Stimulated activated CD8-positive, alpha-beta memory T cell treated with anti-CD3 and anti-CD28 coated beads, Interleukin-7, amount 100 ng/mL, for 4 hours (primary cell): Measurements from ENCODE around the gene COPE.
"Not testable (repeated sequence)": the region's sequence is repeated elsewhere in the genome, so short reads cannot be mapped to it uniquely, and the experiment has no call there.

Experiments used
- DNase-seq, 2 donors: peaks; one replicate each; pipeline ENCODE4 v3.0.0-alpha.2; 2020; ENCODE audit warnings: low read depth in 2 of 2

The COPE gene

DNA sequence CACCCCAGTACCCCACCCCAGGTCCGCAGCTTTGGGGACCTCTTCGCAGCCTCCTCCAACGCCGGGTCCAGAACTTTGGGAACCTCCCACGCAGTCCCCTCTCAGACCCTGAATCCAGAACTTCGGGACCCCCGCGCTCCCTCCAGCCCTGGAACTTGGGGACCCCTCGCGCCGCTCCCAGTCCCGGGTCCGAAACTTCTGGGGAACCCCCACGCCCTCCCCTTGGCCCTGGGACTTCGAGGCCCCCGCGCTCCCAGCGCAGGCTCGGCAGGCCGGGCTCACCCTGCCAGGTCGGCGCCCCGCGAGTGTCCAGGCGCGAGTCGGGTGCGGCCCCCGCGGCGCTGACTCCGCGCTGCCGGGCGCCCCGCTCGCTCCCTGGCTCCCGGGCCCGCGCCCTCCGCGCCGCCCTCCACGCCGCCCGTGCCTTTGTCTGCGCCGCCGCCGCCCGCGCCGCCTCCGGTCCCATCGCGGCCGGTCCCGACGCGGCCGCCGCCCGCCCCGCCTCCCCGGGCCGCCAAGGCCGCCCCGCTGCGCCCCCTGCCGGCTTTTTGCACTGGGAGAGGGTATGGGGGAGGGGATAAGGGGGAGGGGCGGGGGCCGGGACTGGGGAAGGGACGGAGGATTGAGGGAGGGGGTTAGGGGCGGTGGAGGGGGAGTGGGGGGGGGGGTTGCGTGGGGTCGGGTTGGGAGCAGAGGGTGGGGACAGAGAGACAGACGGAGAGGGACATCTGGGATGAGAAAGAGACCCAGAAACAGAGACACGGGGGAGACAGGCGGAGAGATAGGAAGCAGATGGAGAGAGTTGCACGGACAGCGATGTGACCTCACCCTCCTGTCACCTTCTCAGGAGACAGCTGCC, 21.8 kb upstream of the COPE start, which contains the start of gene HOMER3:
Gene HOMER3 (minus strand): TSS at position 449 of the 859 bp plus-strand sequence. CDS start 2,235 bp downstream, outside the sequence.
- DNase-seq, result peak; percentile 36 to 57

DNA sequence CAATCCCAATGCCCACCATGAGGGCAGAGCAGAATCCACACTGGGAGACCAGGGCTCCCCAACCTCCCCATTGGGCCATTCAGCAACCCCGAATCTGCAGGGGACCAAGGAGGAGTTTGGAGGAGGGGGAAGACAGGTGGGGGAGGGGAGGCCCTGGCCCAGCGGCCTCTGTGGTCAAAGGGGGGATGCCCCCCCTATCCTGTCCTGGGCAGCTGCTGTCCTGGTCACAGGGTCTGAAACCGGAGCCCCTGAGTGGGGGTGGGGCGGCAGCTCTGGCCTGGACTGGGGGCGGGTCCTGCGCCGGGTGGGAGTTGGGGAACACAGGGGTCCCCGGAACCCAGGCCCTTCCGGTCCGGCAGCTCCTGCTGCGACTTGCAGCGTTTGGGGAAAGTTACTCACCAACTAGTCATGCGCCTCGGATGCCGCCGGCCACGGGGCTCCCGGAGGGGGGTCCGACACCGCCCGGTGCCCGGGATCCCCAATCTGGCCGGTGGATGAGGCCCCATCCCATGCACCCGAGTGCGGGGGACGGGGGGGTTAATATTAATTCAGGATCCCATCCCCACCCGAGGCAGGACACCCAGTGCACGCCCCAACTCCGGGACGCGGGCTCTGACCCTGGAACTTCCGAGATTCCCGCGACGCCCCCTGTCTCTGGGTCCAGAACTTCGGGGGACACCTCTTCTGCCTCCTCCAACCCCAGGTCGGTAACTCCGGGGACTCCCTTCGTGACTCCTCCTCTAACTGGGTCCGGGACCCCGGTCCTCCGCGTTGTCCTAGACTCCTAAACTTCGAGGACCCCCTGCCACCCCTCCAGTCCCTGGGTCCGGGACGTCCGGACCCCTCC, 21.0 kb upstream of the COPE start:
- no peak for DNase-seq

- no peak for DNase-seq
Observed at GRCh38 chr19:18939163-18939562, 20.0 kb upstream of the COPE start.

DNA sequence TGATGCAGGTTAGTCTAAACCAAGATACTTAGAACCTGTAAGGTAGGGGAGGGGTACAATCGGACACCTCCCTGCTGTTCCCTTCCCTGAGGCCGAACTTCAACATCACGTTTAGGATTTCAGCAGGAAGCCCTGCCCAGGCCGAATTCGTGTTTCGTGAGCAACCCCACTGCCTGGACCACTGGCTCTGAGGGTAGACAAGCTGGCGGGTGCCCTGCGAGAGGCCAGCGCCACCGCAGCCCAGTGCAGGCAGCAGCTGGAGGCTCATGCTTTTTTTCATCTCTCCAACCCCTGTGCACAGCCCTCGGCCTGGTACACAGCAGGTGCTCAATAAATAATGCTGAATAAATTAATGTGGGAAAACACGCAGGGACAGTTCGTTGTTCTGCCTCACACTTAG, 14.1 kb upstream of the COPE start:
- no peak for DNase-seq

GRCh38 chr19:18932216-18932841, 13.1 kb upstream of the COPE start:
- peak; percentile 58 to 69 for DNase-seq

DNA sequence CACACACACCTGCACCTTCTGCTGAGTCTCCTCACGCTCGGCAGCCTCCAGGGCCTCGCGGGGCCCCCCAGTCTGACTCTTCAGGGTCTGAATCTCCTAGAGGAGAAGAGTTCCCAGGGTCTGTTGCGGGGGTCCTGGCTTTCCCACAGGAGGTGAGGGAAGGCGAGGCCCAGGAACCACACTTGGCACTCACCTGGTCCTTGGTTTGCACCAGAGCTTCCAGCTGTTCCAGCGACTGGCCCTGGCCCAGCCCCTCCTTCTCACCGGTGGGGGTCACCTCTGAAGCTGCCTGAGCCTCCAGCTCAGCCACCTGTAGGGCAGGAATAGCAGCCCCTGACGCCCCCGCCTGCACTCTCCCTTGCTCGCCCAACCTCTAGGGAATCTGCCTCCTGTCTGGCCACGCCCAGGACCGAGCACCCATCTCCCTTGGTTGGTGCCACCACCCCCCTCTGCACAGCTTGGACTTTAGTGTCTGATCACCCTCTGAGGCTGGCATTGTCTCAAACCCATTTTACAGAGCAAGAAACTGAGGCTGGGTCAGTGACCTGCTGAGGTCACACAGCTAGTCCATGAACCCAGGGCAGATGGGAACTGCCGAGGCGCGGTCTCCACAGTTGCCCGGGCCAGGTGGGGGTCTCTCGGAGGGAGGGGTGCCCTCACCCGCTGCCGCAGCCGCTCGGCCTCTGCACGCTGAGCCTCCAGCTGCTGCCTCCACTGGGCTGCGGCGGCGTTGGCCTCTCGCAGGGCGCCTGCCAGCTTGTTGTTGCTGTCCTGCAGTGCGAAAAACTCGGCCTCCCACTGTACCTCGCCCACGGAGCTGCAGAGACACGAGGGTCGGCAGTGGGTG, 12.4 kb upstream of the COPE start:
- DNase-seq, result no peak

- DNase-seq, result no peak
Observed at GRCh38 chr19:18929311-18929710, 10.1 kb upstream of the COPE start.

DNA sequence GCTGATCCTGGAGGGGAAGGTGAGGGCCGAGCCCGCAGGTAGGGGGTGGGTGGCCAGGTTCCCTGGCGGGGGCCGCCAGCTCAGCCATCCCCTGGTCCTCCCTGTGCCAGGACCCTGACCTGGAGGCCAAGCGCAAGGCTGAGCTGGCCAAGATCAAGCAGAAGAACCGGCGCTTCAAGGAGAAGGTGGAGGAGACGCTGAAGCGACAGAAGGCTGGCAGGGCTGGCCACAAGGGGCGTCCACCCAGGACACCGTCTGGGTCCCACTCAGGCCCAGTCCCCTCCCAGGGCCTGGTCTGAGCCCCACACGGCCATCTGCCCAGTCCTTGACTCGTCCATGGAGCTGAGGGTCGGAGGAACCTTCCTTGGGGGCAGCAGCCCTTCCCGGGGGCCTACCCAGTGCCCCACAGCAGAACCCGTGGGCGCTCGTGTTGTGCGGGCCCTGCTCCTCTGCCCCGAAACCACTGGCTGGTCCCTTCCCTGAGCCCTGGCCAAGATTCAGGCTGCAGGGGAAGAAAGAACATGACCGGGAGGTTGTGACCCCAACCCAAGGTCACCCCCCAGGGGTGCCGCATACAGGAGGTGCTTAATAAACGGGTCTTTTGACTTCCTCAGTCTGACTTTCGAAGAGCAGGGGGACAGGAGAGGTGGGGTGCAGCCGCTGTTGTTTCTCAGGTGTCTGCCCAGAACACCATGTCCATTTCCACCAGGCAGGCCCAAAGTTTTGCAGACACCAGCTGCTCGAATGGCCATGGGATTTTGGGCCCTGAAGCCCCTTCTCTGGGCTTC, 9.0 kb upstream of the COPE start:
- no peak for DNase-seq

DNA sequence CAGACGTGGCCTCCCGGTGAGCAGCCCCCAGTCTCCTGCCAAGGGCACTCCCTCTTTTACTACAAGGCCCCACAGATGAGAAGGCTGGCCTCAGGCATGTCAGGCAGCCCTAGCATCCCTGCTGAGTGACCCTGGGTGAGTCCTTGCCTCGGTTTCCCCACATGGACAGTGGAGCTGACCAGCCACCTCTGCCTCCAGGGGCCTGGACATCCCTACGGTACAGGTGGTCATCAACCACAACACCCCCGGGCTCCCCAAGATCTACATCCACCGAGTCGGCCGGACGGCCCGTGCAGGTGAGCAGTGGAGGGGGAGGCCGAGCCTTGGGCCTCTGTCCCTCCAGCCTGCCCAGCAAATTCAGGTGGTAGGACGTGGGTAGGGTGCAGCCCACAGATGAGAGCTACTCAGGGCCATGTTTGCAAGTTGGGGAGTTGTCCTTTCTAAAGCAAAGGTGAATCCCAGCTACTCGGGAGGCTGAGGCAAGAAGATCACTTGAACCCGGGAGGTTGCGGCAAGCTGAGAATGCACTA, 5.6 kb upstream of the COPE start:
- no peak for DNase-seq

GRCh38 chr19:18922228-18922985, 3.2 kb upstream of the COPE start:
- no peak for DNase-seq

DNA sequence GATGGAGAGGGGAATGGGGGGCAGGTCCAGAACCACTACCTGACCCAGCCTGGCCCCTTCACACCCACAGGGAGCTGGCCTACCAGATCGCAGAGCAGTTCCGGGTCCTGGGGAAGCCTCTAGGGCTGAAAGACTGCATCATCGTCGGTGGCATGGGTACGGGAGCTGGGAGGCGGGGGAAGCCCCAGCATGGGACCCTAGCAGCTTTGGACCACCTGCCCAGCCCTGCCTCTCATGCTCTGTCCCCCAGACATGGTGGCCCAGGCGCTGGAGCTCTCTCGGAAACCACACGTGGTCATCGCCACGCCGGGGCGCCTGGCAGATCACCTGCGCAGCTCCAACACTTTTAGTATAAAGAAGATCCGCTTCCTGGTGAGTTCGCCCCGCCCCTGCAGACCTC, 2.4 kb upstream of the COPE start:
- DNase-seq, result no peak

GRCh38 chr19:18920400-18920799, 1.2 kb upstream of the COPE start:
- no peak for DNase-seq

DNA sequence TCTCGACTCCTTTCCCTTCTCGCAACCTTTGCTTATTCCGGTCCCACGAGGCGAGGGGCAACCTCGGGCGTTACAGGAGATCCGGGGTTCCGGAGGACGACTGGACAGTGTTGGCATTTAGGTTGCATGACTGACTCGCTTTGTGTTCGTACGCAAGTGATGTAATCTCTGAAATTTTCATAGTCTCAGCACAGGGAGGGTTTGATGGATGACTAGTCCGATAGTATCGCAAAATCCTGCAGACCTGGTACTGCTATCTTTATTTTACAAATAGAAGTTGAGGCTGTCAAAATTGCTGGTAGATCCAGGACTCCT, 670 bp upstream of the COPE start:
- DNase-seq, result no peak

GRCh38 chr19:18917593-18917992, 1.6 kb downstream of the COPE start:
- DNase-seq, result not testable (repeated sequence)

DNA sequence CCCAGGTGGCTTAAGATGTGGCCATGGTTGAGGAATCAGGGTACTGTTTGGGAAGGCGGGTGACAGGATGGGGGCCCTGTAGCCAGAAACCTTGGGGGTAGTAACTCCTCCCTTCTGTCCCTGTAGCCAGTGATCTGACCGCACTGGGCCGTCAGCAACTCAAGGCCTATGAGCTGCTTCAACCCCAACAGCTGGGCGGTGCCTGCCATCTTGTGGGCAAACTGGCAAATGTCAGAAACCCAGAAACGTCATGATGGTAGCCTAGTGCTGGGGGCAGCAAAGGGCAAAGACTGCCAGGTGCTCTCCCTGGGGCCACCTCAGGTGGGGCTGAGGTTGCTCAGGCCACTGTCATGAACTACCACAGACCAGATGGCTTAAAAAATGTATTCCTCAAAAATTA, 3.5 kb downstream of the COPE start:
- no peak for DNase-seq

GRCh38 chr19:18913466-18913865, 5.7 kb downstream of the COPE start:
- no peak for DNase-seq

GRCh38 chr19:18912933-18913332, 6.3 kb downstream of the COPE start:
- DNase-seq, result no peak

GRCh38 chr19:18910801-18911436, 8.3 kb downstream of the COPE start:
- DNase-seq, result no peak

DNA sequence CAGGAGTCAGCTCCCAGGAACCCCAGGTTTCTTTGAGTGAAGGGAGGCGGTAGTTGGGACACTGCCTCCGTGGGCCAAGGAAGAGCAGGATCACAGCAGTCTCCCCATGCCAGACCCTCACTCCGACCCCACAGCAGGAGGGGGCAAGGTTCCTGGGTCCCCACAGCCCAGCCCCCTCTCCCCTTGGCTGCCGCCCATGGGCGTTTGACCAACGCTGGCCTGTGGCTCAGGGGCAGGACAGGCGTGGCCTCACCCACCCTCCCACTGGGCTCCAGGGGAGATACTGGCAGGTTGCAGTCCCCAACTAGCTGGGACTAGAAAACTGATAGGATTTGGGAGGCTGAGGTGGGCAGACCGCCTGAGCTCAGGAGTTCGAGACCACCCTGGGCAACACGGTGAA, 9.2 kb downstream of the COPE start:
- no peak for DNase-seq
